Glutamatergic neuron (in vitro differentiated cells): ENCODE data around the gene KCNQ1. TPM values are rescaled to one million over a fixed set of nuclear protein-coding genes. Genes with fewer than 3 reads are reported as not detected.

Experiments
- DNase-seq: peaks from one replicate; pipeline ENCODE4 v3.0.0; 2022
- H3K27ac Mint-ChIP-seq: one replicate; pipeline ENCODE4 v1.8.0; 2020; ENCODE audit warnings: mild to moderate bottlenecking, mixed read lengths, inconsistent platforms; ENCODE audit not compliant: unreplicated experiment
- H3K27me3 Mint-ChIP-seq: one replicate; pipeline ENCODE4 v1.8.0; 2020; ENCODE audit warnings: mild to moderate bottlenecking, moderate library complexity, mixed read lengths, inconsistent platforms; ENCODE audit not compliant: unreplicated experiment
- H3K36me3 Mint-ChIP-seq: one replicate; pipeline ENCODE4 v1.8.0; 2020; ENCODE audit warnings: mild to moderate bottlenecking, mixed read lengths, inconsistent platforms; ENCODE audit not compliant: unreplicated experiment
- H3K4me1 Mint-ChIP-seq: one replicate; pipeline ENCODE4 v1.8.0; 2020; ENCODE audit warnings: mild to moderate bottlenecking, low read depth, mixed read lengths, inconsistent platforms; ENCODE audit not compliant: unreplicated experiment
- H3K4me3 Mint-ChIP-seq: one replicate; pipeline ENCODE4 v1.8.0; 2020; ENCODE audit warnings: mild to moderate bottlenecking, mixed read lengths, inconsistent platforms; ENCODE audit not compliant: unreplicated experiment
- H3K9me3 Mint-ChIP-seq: one replicate; pipeline ENCODE4 v1.8.0; 2020; ENCODE audit warnings: mild to moderate bottlenecking, moderate library complexity, mixed read lengths, inconsistent platforms; ENCODE audit not compliant: unreplicated experiment
- total RNA-seq: library from RNA; stranded (reverse); fragmentation: NEBNext Ultra II Directional; extraction: Animal tissue kit (Norgen Biotek cat#: 25700); gene quantifications from one replicate; pipeline ENCODE4 v1.2.1, GENCODE V29; 2021; ENCODE audit not compliant: unreplicated experiment
- TF ChIP-seq, protein P1 (sequence below): fragments of 200-600 bp; sonication (generic); IDR thresholded peaks from one replicate; pipeline ENCODE4 v1.5.0; 2021; ENCODE audit not compliant: partially characterized antibody, unreplicated experiment

Gene KCNQ1
- total RNA-seq, 1 donor from 2014 or later = 0.44 TPM

GRCh38 chr11:2672553-2673249 lies 227.9 kb downstream of the KCNQ1 start:
- Mint-ChIP-seq H3K9me3 (peaks cover 3% of the 10 kb centered on the region), H3K4me3 (no peak overlapping the region), H3K36me3 (no peaks in the 10 kb centered on the region), H3K4me1 (peaks cover 21% of the 10 kb centered on the region), H3K27me3 (peaks cover 8% of the 10 kb centered on the region), H3K27ac (no peak overlapping the region)
- DNase-seq = no peak
- TF ChIP-seq, protein P1, sequence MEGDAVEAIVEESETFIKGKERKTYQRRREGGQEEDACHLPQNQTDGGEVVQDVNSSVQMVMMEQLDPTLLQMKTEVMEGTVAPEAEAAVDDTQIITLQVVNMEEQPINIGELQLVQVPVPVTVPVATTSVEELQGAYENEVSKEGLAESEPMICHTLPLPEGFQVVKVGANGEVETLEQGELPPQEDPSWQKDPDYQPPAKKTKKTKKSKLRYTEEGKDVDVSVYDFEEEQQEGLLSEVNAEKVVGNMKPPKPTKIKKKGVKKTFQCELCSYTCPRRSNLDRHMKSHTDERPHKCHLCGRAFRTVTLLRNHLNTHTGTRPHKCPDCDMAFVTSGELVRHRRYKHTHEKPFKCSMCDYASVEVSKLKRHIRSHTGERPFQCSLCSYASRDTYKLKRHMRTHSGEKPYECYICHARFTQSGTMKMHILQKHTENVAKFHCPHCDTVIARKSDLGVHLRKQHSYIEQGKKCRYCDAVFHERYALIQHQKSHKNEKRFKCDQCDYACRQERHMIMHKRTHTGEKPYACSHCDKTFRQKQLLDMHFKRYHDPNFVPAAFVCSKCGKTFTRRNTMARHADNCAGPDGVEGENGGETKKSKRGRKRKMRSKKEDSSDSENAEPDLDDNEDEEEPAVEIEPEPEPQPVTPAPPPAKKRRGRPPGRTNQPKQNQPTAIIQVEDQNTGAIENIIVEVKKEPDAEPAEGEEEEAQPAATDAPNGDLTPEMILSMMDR = no peak

DNA sequence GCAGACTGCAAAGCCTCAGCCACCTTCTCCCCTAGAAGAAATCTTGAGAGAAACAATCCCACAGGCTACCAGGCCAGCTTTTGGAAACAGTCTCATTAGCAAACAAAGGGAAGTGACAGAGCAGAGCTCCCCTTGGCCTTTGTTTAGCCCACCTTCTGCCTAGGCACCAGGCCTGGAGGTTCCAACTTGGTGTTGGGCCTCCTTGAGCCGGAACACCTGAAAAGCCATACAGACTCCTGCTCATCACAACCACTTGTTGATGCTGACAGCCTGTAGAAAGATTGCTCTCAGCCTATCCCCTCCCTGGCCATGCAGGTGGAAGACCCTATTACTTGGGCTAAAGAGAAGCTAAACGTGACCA lies 228.4 kb downstream of the KCNQ1 start:
- H3K36me3 Mint-ChIP-seq = no peaks in the 10 kb centered on the region
- H3K4me3 Mint-ChIP-seq = no peak overlapping the region
- peaks cover 8% of the 10 kb centered on the region for H3K27me3 Mint-ChIP-seq
- H3K4me1 Mint-ChIP-seq = peaks cover 24% of the 10 kb centered on the region
- no peak for DNase-seq
- H3K9me3 Mint-ChIP-seq = peaks cover 3% of the 10 kb centered on the region
- no peak overlapping the region for H3K27ac Mint-ChIP-seq
- TF ChIP-seq, protein P1 = no peak

DNA sequence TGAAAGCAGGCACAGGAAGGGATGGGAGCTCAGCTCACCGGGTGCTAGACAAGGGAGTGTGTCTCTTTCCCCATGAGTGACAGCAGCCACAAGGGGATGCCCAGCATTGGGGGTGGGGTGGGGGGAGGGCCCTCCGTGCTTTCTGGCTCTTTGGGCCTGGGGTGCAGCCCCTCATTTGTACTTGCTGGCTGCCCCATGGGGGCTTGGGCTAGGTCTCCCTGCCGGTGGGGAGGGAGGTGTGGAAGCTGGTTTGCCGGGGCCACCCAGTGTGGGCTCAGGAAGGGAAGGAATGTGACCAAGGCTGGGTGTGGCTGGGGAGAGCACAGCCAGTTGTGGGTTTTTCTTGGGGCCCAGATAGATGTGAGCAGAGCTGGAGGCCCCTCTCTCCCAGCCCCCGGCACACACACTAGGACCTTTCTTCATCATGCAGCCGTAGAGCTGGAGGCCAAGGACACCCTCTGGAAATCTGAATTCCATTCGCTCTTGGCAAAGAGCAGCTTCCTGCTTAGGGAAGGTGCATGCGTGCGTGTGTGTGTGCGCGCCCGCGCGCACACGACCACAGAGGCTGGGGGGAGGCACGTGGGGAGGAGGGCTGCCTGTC lies 229.2 kb downstream of the KCNQ1 start:
- Mint-ChIP-seq H3K4me1 (peaks cover 28% of the 10 kb centered on the region), H3K9me3 (peaks cover 3% of the 10 kb centered on the region), H3K27ac (no peak overlapping the region), H3K36me3 (no peaks in the 10 kb centered on the region), H3K4me3 (no peak overlapping the region), H3K27me3 (peaks cover 8% of the 10 kb centered on the region)
- no peak for DNase-seq
- TF ChIP-seq, protein P1 = no peak

DNA sequence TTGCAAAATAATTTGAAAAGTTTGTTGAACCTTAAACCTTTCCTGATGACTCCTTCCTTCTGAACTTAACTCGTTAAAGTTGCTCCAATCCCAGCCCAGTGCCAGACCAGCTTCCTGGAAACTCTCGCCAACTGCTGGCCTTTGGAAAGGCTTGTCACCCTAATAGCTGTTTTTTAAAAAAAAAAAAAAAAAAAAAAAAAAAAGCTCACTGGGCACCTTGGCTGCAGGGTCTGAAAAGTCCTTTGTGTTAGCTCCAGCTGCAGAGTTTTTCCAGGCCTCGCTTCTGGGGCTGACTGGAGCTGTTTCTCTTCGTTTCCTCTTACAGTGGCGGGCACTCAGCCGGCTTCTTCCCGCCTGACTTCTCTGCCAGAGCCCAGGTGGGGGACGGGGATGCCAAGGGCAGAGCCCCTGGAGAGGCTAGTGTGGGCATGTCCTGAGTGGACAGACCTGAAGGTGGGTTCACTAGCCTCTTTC lies 229.9 kb downstream of the KCNQ1 start:
- Mint-ChIP-seq H3K4me3 (no peak overlapping the region), H3K4me1 (peaks cover 22% of the 10 kb centered on the region), H3K27ac (no peak overlapping the region), H3K27me3 (peaks cover 7% of the 10 kb centered on the region), H3K9me3 (peaks cover 3% of the 10 kb centered on the region), H3K36me3 (no peaks in the 10 kb centered on the region)
- no peak for DNase-seq
- TF ChIP-seq, protein P1 = no peak

DNA sequence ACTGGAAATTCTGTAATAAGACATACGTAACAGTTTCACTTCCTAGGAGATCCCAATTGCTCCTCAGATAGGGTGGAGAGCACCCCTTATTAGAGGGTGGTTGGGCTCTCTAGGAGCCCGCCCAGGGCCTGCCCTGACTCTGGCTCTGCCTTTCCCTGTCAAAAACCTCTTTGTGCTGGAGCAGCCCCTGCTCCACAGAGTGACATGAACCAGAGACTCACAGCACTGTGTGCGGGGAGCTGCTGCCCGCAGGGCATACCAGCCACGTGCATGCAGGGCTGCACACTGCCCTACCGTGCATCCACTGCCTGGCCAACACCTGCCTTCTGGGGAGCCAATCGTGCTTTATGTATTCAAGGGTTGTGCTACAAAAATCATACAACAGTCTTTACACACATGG lies 230.7 kb downstream of the KCNQ1 start:
- Mint-ChIP-seq H3K27ac (no peak overlapping the region), H3K36me3 (no peaks in the 10 kb centered on the region), H3K9me3 (no peaks in the 10 kb centered on the region), H3K4me3 (no peak overlapping the region), H3K4me1 (peaks cover 14% of the 10 kb centered on the region), H3K27me3 (peaks cover 4% of the 10 kb centered on the region)
- TF ChIP-seq, protein P1 = no peak
- no peak for DNase-seq
